H54 (cell line): Measurements from ENCODE around the gene TAS2R20.
"Not testable (repeated sequence)": the region's sequence is repeated elsewhere in the genome, so short reads cannot be mapped to it uniquely, and the experiment has no call there.

Experiments
- DNase-seq: peaks from one replicate; pipeline ENCODE4 v3.0.0; 2011; ENCODE audit warnings: low spot score, mixed read lengths; ENCODE audit not compliant: insufficient read length
- FAIRE-seq: peaks from 3 replicates; lab custom pipeline; 2011; peaks lifted over from hg19 to GRCh38; lab: Jason Lieb, UNC
- POLR2A ChIP-seq: IDR thresholded peaks from 2 replicates; pipeline ENCODE4 v1.6.1; 2011; ENCODE audit warnings: low read depth, mild to moderate bottlenecking, low read length

The TAS2R20 gene, protein sequence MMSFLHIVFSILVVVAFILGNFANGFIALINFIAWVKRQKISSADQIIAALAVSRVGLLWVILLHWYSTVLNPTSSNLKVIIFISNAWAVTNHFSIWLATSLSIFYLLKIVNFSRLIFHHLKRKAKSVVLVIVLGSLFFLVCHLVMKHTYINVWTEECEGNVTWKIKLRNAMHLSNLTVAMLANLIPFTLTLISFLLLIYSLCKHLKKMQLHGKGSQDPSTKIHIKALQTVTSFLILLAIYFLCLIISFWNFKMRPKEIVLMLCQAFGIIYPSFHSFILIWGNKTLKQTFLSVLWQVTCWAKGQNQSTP

DNA sequence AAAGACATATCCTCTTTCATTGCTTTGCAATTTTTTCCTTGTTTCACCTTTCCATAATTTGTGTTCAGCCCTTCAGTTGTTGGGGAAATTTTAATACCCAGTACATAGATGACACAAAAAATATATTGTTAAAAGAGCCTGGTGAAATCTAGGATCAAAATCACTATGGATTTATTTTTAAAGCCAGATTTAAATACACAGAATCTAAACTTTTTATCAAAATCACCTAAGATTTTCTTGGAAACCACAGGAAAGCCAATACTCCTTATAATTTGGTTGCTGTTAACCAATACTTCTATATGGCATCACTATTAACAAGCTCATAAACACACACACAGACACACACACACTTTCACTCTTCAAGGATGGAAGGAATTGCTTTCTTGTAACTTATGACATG is at the start of gene TAS2R20:
TSS of gene TAS2R20 (minus strand) at position 101 of the 400 bp plus-strand sequence. CDS start 429 bp downstream, outside the sequence.
- FAIRE-seq, result no peak
- no peak for DNase-seq
- TF ChIP-seq POLR2A, result no peak

DNA sequence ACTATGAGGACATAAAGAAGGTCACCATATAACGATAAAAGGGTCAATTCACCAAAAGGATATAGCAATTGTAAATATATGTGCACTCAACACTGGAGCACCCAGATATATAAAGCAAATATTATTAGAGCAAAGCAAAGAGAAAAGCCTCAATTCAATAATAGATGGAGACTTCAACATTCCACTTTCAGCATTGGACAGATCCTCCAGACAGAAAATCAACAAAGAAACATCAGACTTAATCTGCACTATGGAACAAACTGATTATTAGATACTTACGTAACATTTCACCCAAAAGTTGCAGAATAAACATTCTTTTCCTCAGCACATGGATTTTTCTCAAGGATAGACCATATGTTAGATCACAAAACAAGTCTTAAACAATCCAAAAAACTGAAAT is 43.3 kb upstream of the TAS2R20 start:
- not testable (repeated sequence) for FAIRE-seq, DNase-seq

DNA sequence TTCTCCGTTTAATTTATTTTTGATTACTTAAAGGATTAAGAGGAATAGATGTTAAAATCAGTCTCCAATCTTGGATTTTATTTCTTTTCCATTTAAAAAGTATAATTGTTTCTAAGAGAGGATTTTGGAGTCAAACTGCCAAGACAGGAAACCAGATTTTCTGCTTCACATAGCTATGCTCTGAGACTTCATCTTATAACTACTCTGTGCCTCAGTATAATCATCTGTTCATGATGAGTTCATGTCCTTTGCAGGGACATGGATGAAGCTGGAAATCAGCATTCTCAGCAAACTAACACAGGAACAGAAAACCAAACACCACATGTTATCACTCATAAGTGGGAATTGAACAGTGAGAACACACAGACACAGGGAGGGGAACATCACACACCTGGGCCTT is 42.1 kb upstream of the TAS2R20 start:
- FAIRE-seq (peak; percentile 61), DNase-seq (no peak)
- no peak for TF ChIP-seq POLR2A

DNA sequence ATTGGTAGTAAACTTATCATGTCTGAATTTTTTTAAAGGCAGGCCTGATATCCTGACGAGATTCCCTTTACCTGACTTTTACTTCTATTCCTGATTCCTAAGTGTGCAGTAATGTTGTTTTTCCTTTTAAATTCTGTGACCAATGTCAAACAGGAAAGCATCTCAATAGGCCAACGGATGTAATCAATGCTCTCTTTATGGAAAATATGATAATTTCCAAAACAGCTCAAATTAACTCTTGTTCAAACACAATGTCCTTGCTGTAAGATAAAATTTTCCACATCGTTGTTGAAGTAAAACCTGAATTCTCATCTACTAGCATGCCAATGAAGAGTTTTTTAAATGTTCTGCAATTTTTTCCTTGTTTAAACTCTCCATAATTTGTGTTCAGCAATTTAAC is 41.1 kb upstream of the TAS2R20 start:
- DNase-seq (no peak), FAIRE-seq (peak; percentile 36)
- no peak for TF ChIP-seq POLR2A

DNA sequence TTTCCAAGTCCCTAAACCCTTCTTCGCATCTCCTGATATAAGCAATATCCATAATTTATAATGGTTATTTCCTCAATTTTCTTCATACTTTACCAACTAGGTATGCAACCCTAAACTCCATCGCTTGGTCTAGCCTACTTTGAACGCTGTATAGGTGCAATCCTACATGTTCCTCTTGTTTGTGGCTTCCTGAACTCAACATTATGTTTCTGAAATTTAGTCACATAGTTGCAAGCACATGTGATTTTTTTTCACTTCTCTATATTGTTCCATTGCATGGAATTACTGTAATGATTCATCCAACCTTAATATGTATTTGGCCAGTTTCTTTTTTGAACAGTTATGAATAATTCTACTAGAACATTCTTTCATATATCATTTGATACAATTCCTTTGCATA is 35.9 kb upstream of the TAS2R20 start:
- DNase-seq, FAIRE-seq: not testable (repeated sequence)

DNA sequence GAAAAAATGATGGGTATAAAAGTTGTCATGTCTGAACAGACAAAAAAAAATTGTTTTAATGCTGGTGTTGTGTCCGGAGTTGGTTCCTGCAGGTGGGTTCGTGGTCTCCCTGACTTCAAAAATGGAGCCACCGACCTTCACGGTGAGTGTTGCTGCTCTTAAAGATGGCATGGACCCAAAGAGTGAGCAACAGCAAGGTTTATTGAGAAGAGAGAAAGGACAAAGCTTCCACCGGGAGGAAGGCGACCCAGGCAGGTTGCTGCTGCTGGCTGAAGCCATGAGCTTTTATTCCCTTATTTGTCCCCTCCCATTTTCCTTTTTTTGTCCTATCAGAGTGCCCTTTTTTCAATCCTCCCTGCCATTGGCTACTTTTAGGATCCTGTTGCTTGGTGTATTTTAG is 33.2 kb upstream of the TAS2R20 start, which contains the start of gene TAS2R31:
TSS of gene TAS2R31 (minus strand) at position 101 of the 400 bp plus-strand sequence. CDS start at position 29, 72 bp downstream.
- FAIRE-seq (no peak), DNase-seq (no peak)
- no peak for TF ChIP-seq POLR2A

DNA sequence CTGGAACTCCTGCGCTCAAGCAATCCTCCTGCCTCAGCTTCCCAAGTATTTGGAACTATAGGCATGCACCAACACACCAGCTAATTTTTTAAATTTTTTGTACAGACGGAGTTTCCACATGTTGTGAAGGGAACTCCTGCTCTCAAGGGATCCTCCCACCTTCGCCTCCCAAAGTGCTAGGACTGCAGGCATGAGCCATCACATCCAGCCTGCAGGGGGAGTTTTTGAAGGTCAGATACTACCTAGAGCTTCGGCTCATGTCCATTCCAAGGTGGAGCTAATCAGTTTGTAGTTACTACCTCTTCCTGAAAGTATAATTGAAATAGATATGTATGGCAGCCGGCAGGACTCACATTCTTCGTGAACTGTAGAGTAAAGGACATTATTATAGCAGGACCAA is 28.0 kb upstream of the TAS2R20 start:
- no peak for FAIRE-seq
- DNase-seq, result no peak
- no peak for TF ChIP-seq POLR2A

DNA sequence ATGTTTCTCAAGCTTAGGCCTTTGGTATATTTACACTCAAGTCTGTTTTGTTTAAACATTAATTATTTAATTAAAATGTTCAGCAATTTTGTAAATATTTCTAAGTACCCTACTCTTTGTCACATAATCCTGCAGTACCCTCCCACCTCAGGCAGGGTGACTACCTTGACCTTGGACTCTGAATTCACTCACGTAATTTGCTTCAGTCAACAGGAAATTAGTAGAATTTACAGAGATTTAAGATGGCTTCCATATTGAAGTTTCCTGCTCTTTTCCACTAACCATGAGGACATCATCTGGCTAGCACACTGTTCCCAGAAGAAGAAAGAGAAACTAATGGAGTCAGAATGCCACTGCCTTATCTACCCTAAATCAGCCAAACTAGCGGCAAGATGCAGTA is 25.3 kb upstream of the TAS2R20 start:
- FAIRE-seq (no peak), DNase-seq (no peak)
- TF ChIP-seq POLR2A, result no peak

DNA sequence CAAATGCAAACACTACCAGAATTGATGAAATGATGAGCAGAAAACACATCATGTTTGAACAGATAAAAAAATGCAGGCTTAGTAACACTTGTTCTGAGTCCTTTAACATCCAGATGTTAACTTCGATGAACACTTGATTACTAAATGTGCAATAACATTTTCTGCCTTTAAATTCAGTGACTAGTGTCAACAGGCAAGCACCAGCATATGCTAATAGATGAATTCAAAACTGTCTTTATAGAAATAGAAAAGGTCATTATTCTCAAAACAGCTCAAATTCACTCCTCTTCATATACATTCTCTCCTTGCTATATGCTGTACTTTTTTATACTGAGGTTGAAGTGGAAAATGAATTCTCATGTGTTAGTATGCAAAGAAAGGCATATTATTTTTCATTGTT is 24.4 kb upstream of the TAS2R20 start, which contains the start of gene TAS2R19:
TSS of gene TAS2R19 (minus strand) at position 101 of the 400 bp plus-strand sequence. CDS start at position 52, 49 bp downstream.
- no peak for TF ChIP-seq POLR2A
- FAIRE-seq, result peak; percentile 62
- DNase-seq, result no peak

DNA sequence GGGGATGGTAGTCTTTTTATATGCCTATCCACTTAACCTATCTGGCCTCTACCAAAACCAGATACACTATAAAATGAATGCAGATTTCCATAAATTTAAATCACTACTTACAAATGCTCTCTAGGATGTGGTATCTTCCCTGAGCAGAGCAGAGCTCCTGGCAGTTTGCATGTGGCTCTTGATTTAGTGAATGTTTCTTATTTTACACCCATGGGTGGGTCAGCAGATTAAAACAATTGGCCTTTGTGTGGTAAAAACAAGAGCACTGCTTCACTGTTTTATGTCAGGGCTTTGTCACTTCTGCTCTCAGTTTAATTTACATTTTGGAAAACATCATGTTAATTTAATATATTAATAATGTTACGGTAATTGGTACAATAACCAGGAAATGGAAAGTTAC is 18.8 kb upstream of the TAS2R20 start:
- FAIRE-seq (no peak), DNase-seq (no peak)
- no peak for TF ChIP-seq POLR2A

DNA sequence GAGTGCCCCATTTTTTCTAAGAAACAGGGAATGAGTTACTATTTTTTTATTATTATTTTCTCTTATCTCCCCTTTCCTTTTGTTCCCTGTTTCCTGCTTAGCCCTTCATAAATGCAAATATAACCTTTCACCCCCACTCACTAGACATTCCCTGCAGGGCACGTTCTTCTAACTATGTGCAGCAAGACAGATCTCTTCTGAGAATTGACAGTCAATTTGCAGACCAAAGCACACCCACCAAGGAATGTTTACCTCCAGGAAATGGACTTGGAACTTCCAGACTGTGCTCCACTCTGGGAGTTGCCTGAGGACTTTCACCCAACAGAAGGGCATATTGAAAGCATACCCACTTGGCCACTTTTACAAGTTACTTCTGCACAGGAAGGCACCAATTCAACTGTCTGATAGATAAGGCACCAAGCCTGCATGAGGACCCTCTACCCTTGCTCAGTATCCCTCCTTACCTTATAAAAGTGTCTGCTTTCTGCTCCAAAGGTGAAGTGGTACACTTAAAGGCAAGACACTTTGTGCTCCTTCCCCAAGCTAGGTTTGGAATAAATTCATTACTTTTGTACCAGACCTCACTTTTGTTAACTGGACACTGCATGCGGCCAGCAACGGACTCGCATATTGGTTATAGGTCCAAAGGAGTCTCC is 17.8 kb upstream of the TAS2R20 start:
- no peak for TF ChIP-seq POLR2A
- DNase-seq (no peak), FAIRE-seq (no peak)

DNA sequence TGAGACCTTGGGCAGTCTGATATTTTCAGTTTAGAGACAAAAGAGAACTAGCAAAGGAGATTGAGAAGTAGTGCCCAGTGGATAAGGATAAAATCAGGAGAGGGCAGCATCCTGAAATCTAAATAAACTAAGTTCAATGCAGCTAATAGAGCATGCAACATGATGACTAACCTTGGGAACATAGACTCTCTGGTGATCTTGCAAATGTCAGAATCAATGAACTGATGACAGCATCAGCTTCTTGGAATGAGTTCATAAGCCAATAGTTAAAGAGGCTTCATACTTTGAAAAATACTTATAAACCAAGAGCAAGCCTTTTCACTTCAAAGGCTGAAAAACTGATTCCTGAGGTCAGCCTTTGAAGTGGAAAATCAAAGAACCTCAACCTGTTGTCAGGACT is 16.1 kb upstream of the TAS2R20 start:
- TF ChIP-seq POLR2A, result no peak

DNA sequence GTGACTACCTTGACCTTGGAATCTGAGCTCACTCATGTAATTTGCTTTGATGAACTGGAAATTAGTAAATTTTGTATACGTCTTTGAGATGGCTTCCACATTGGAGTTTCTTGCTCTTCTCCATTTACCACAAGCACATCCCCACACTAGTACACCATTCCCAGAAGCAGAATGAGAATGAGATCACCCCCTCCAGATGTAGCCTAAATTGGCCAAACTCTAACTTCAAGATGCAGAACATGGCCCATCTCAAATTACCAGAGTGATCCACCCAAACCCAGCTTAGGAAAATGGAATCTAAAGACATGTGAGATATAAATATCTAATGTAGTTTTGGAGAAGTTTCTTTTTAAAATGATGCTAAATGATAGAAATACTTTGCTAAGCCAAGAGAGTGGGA is 9.5 kb upstream of the TAS2R20 start:
- DNase-seq, result no peak
- FAIRE-seq, result no peak
- no peak for TF ChIP-seq POLR2A

More for the DNA sequence above, 16.1 kb upstream of the TAS2R20 start:
- DNase-seq (no peak), FAIRE-seq (peak; percentile 68)

DNA sequence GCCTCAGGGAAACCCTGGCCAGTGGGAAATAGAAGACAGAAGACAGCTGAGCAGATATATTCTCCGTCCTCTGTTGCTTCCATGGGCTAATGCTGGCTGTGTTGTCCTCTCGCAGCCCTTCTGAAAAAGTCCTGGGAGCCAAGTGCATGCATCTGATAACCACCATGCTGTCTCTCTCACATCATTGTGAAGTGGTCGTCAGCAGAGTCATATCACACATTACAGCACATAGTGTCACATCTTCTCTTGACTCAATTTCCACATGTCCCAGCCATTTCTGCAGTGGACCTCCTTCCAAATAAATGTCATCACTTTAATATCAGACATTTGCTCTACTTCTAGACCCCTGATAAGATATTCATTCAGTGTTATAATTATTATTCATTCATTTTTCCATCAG is 3.8 kb downstream of the TAS2R20 start:
- DNase-seq, result no peak
- no peak for FAIRE-seq
- no peak for TF ChIP-seq POLR2A

DNA sequence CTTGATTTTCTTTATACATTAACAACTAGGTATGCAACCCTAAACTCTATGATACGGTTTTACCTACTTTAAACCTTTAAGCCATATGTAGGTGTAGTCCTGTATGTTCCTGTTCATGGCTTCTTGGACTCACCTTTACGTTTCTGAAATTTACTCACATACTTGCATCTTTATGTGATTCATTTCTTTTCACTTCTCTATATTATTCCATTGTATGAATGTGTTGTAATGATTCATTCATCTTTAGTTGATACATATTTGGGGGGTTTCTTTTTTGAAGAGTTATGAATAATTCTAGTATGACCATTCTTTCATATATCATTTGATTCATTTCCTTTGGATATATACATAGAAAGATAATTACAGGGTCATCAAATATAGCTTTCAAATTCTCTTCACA is 9.0 kb downstream of the TAS2R20 start:
- DNase-seq, result no peak
- TF ChIP-seq POLR2A, result no peak
- no peak for FAIRE-seq
